Lower leg skin (tissue), 3 donors: ENCODE data around the gene PLCH1.

Experiments used
- CTCF ChIP-seq, 3 donors: fragments of 450-650 bp; IDR thresholded peaks; one replicate each; pipeline ENCODE4 v1.5.1; 2016; ENCODE audit warnings: antibody characterized with exemption in 3 of 3, mild to moderate bottlenecking in 3 of 3, moderate library complexity in 2 of 3
- POLR2A ChIP-seq, 2 donors: fragments of 450-650 bp; IDR thresholded peaks; one replicate each; pipeline ENCODE4 v1.6.1; 2016 to 2017; ENCODE audit warnings: antibody characterized with exemption in 2 of 2, mild to moderate bottlenecking in 1 of 2, moderate library complexity in 1 of 2

DNA sequence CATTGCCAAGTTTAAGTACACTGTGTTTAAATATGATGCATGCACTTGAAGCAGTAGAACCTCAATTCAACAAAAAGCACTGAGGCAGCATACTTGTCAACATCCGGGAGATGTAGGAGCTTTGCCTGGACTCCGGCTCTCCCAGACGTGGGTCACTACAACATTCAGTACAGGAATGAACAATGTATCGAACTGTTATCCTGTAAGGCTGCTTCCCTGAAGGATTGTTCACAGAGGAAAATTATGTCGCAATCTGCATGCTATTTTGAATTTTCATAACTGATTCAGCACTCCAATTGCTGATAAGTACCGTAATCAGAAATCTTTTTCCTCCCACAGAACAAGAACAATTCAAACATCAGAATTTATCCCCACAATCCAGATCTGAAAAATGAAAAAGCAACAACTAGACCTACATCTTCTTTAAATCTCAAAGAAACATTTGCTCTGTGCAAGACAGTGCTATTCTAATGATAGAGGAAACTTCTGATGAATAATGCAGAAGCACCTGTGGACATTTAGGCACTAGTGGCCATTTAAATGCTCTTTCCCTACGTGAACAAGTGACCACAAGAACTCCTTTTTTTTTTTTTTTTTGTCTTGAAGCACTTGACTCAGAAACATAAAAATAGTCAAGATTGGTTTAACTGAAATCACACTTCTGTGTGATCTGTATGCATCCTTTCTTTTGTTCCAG is 113.4 kb downstream of the PLCH1 start:
- no peak for TF ChIP-seq CTCF (IDR thresholded peaks at IDR 0.05)
- no peak for TF ChIP-seq POLR2A (IDR thresholded peaks at IDR 0.05)
